Neural crest cell (in vitro differentiated cells): ENCODE measurements around the gene IL1B. TPM values are rescaled to one million over a fixed set of nuclear protein-coding genes. Genes with fewer than 3 reads are reported as not detected.

Experiments
- DNase-seq: peaks from one replicate; pipeline ENCODE4 v3.0.0; 2021; ENCODE audit warnings: low read depth, mixed read lengths, low spot score
- H3K27ac Mint-ChIP-seq: one replicate; pipeline ENCODE4 v1.8.0; 2021; ENCODE audit warnings: mild to moderate bottlenecking, mixed read lengths; ENCODE audit not compliant: unreplicated experiment
- H3K27me3 Mint-ChIP-seq: 2 replicates; pipeline ENCODE4 v1.8.0; 2021; ENCODE audit warnings: low read depth, mild to moderate bottlenecking, mixed read lengths
- H3K36me3 Mint-ChIP-seq: 2 replicates; pipeline ENCODE4 v1.8.0; 2021; ENCODE audit warnings: low read depth, mild to moderate bottlenecking, mixed read lengths
- H3K4me1 Mint-ChIP-seq: 2 replicates; pipeline ENCODE4 v1.8.0; 2021; ENCODE audit warnings: mixed read lengths
- H3K4me3 Mint-ChIP-seq: one replicate; pipeline ENCODE4 v1.8.0; 2021; ENCODE audit warnings: mild to moderate bottlenecking, mixed read lengths
- H3K9me3 Mint-ChIP-seq: 2 replicates; pipeline ENCODE4 v1.8.0; 2021; ENCODE audit warnings: mixed read lengths
- CTCF ChIP-seq: fragments of 200-600 bp; sonication (generic); conservative IDR thresholded peaks from 2 replicates; pipeline ENCODE4 v1.5.0; 2021; ENCODE audit warnings: antibody characterized with exemption, mild to moderate bottlenecking
- total RNA-seq: library from RNA; stranded (reverse); gene quantifications from 2 replicates; pipeline ENCODE4 v1.2.1, GENCODE V29; 2021

The IL1B gene
- total RNA-seq, 1 donor from 2014 or later, result not detected

DNA sequence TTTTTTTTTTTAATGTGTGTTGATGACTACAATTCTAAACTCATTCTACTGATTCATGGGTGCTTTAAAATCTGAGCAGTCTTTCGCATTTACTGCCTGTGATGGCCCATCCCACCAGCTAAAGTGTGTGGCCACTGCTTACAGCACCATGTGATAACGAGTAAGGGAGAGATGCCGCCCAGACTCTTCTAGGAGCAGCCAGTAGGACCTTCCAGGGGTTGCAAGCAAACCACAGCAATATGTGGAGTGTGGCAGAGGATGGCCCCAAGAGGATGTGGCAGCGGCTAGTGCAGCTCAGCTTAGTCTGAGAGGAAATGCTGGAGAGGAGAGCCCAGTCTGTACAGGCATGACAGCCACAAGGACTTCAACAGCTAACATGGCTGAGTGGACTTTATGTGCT lies 14.9 kb downstream of the IL1B start:
- DNase-seq, result no peak
- H3K9me3 Mint-ChIP-seq, result peaks cover 3% of the 10 kb centered on the region
- H3K27ac Mint-ChIP-seq, result no peak overlapping the region
- peaks cover 21% of the 10 kb centered on the region for H3K4me1 Mint-ChIP-seq
- H3K27me3 Mint-ChIP-seq, result no peaks in the 10 kb centered on the region
- H3K36me3 Mint-ChIP-seq, result no peaks in the 10 kb centered on the region
- no peak overlapping the region for H3K4me3 Mint-ChIP-seq
- TF ChIP-seq CTCF, result no peak

GRCh38 chr2:112821142-112821541 lies 15.4 kb downstream of the IL1B start:
- DNase-seq, result no peak
- Mint-ChIP-seq H3K4me1 (peaks cover 21% of the 10 kb centered on the region), H3K4me3 (no peak overlapping the region), H3K27me3 (no peaks in the 10 kb centered on the region), H3K27ac (no peak overlapping the region), H3K36me3 (no peaks in the 10 kb centered on the region), H3K9me3 (peaks cover 3% of the 10 kb centered on the region)
- no peak for TF ChIP-seq CTCF

GRCh38 chr2:112820343-112820742 lies 16.2 kb downstream of the IL1B start:
- Mint-ChIP-seq H3K27ac (no peak overlapping the region), H3K4me3 (no peak overlapping the region), H3K4me1 (peaks cover 21% of the 10 kb centered on the region), H3K27me3 (no peaks in the 10 kb centered on the region), H3K36me3 (no peaks in the 10 kb centered on the region), H3K9me3 (peaks cover 3% of the 10 kb centered on the region)
- TF ChIP-seq CTCF, result no peak
- no peak for DNase-seq

DNA sequence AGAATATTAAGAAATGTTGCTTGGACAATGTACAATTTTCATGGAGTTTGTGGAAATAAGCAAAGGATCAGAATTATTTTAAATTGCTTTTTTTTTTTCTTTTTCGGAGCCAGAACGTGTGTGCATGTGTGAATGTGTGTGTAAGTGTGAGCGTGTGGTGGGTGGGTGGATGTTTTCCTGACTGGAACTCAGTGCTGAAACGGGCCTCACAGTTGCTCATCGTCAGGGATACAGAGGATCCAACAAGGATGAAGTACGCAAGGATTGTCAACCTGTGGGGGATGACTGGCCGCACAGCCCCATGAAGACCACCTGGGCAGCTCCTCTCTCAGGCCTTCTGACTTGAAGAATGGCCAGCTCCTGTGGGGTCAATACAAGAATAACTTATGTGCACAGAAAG lies 17.5 kb downstream of the IL1B start:
- Mint-ChIP-seq H3K4me1 (peaks cover 26% of the 10 kb centered on the region), H3K27me3 (no peaks in the 10 kb centered on the region), H3K9me3 (peaks cover 3% of the 10 kb centered on the region), H3K27ac (no peak overlapping the region), H3K36me3 (no peaks in the 10 kb centered on the region), H3K4me3 (no peak overlapping the region)
- no peak for DNase-seq
- TF ChIP-seq CTCF, result no peak

DNA sequence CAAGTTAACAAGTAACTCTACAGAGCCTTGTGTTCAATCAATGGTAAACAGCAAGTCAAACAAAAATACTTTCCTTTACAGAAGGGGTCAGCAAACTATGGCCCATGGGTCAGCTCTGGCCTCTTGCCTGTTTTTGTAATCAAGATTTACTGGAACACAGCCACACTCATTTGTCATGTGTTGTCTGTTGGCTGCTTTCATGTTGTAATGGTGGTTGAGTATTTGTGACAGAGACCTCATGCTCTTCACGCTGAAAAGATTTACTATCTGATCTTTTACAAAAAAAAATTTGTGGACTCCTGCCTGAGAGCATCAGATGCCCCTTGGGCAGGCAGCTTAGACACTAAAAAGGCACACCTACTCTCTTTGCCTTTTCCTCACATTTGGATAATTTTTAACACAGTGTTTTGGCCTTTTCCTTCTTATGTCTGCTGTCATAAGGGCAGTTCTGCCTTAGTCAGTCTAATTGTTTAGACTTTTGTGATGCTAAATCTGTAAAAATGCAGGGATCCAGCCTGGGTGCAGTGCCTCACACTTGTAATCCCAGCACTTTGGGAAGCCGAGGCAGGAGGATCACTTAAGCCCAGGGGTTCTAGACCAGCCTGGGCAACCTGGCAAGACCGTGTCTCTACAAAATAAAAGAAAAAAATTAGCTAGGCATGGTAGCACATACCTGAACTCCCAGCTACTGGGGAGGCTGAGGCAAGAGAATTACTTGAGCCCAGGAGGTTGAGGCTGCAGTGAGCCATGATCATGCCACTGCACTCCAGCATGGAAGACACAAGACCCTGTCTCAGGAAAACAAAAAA lies 18.3 kb downstream of the IL1B start:
- Mint-ChIP-seq H3K4me1 (peaks cover 30% of the 10 kb centered on the region), H3K36me3 (no peaks in the 10 kb centered on the region), H3K4me3 (no peak overlapping the region), H3K9me3 (peaks cover 2% of the 10 kb centered on the region), H3K27me3 (no peaks in the 10 kb centered on the region), H3K27ac (no peak overlapping the region)
- DNase-seq, result no peak
- no peak for TF ChIP-seq CTCF
